ENCODE measurements around the gene ALPK1.
A peak's percentile ranks its signal among the peaks of the same experiment; 100 is the strongest.

ALPK1 gene

GRCh38 chr4:112423591-112423990 is 126.4 kb downstream of the ALPK1 start:
- ChIA-PET POLR2A (no interaction called here), CTCF (no interaction called here)
- peaks cover 0 to 4% of the 10 kb centered on the region in 2 experiments; a peak in 1 of 3 replicates for H3K36me3 ChIP-seq (ENCODE audit: control insufficient read depth in 2 of 2, insufficient read depth in 1 of 2, low read length in 2 of 2)
- no peaks in the 10 kb centered on the region for H3K4me1 ChIP-seq (ENCODE audit: control insufficient read depth, insufficient read depth, low read length)
- H3K9me3 ChIP-seq (ENCODE audit: control insufficient read depth, insufficient read depth, low read depth, low read length), result no peaks in the 10 kb centered on the region
- TF ChIP-seq ZNF292 (tag by site-specific recombination; IDR thresholded peaks at IDR 0.05; ENCODE audit: borderline replicate concordance, low read depth), result no peak
- no peak for TF ChIP-seq HOXA7 (CRISPR knock-in tag; IDR thresholded peaks at IDR 0.05; ENCODE audit: borderline replicate concordance)
- TF ChIP-seq BCL6B (tag by site-specific recombination; IDR thresholded peaks at IDR 0.05), result peak; percentile 65
- TF ChIP-seq ZNF747 (tag by site-specific recombination; IDR thresholded peaks at IDR 0.05), result no peak
- TF ChIP-seq FEZF1 (tag by site-specific recombination; IDR thresholded peaks at IDR 0.05), result peak; percentile 28; the same call in 1 of the 2 replicates
- TF ChIP-seq ZNF23 (tag by site-specific recombination; IDR thresholded peaks at IDR 0.05; ENCODE audit: borderline replicate concordance), result no peak
- no peak for TF ChIP-seq ZBTB48 (tag by site-specific recombination; IDR thresholded peaks at IDR 0.05)
- TF ChIP-seq HIC1 (tag by site-specific recombination; IDR thresholded peaks at IDR 0.05), result no peak
- TF ChIP-seq, protein P1, sequence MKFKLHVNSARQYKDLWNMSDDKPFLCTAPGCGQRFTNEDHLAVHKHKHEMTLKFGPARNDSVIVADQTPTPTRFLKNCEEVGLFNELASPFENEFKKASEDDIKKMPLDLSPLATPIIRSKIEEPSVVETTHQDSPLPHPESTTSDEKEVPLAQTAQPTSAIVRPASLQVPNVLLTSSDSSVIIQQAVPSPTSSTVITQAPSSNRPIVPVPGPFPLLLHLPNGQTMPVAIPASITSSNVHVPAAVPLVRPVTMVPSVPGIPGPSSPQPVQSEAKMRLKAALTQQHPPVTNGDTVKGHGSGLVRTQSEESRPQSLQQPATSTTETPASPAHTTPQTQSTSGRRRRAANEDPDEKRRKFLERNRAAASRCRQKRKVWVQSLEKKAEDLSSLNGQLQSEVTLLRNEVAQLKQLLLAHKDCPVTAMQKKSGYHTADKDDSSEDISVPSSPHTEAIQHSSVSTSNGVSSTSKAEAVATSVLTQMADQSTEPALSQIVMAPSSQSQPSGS (tag by site-specific recombination; IDR thresholded peaks at IDR 0.05; ENCODE audit: low read depth), result peak; percentile 73
- no peak for TF ChIP-seq GFI1B (tag by site-specific recombination; IDR thresholded peaks at IDR 0.05)
- TF ChIP-seq, protein P2, sequence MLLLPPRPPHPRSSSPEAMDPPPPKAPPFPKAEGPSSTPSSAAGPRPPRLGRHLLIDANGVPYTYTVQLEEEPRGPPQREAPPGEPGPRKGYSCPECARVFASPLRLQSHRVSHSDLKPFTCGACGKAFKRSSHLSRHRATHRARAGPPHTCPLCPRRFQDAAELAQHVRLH (tag by site-specific recombination; IDR thresholded peaks at IDR 0.05), result no peak
- no peak for TF ChIP-seq SCRT2 (tag by site-specific recombination; IDR thresholded peaks at IDR 0.05)
- no peak for TF ChIP-seq ZNF324 (tag by site-specific recombination; IDR thresholded peaks at IDR 0.05)
- TF ChIP-seq ZNF350 (tag by site-specific recombination; IDR thresholded peaks at IDR 0.05), result no peak
- TF ChIP-seq ZBTB20 (tag by site-specific recombination; IDR thresholded peaks at IDR 0.05), result no peak
- no peak overlapping the region for H3K27ac ChIP-seq (ENCODE audit: extremely low read depth, low read depth, low read length)
- H3K4me3 ChIP-seq (ENCODE audit: low read depth, low read length), result no peak overlapping the region

DNA sequence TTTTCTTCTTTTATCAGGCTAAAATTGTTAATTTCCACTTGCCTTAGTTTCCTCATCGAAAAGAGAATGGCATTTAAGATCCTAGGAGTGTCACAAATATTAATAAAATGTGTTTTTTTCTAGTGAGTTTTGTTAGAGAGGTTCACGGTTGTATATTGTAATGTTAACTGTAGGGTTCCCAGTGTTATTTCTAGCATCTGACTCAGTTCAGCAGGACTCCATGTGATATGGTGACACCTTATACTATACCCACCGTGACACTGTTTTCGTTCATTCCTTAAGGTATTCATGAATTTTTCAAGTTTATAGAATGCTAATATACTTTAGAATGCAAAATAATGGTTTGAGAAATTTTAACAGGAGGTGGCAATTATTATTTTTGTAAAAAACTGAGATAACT is 128.7 kb downstream of the ALPK1 start:
- CTCF ChIA-PET, result interaction anchor here (0.6 kb wide), 1 partner anchor 52 kb away, joined by 3 read pairs; no protein-coding TSS in a partner anchor
- no peaks in the 10 kb centered on the region for H3K9me3 ChIP-seq (ENCODE audit: control insufficient read depth, insufficient read depth, low read depth, low read length)
- no peak overlapping the region for H3K27ac ChIP-seq (ENCODE audit: extremely low read depth, low read depth, low read length)
- peaks cover 0 to 4% of the 10 kb centered on the region in 2 experiments; a peak in 1 of 3 replicates for H3K36me3 ChIP-seq (ENCODE audit: control insufficient read depth in 2 of 2, insufficient read depth in 1 of 2, low read length in 2 of 2)
- no peaks in the 10 kb centered on the region for H3K4me1 ChIP-seq (ENCODE audit: control insufficient read depth, insufficient read depth, low read length)
- no peak overlapping the region for H3K4me3 ChIP-seq (ENCODE audit: low read depth, low read length)
- TF ChIP-seq ZNF76 (tag by site-specific recombination; IDR thresholded peaks at IDR 0.05; ENCODE audit: borderline replicate concordance, low read depth) (no peak), ZBTB21 (tag by site-specific recombination; IDR thresholded peaks at IDR 0.05) (no peak), ZSCAN30 (tag by site-specific recombination; IDR thresholded peaks at IDR 0.05) (no peak), ZNF23 (tag by site-specific recombination; IDR thresholded peaks at IDR 0.05; ENCODE audit: borderline replicate concordance) (no peak), HOXD13 (CRISPR knock-in tag; IDR thresholded peaks at IDR 0.05; ENCODE audit: borderline replicate concordance) (no peak)
- TF ChIP-seq, protein P3, sequence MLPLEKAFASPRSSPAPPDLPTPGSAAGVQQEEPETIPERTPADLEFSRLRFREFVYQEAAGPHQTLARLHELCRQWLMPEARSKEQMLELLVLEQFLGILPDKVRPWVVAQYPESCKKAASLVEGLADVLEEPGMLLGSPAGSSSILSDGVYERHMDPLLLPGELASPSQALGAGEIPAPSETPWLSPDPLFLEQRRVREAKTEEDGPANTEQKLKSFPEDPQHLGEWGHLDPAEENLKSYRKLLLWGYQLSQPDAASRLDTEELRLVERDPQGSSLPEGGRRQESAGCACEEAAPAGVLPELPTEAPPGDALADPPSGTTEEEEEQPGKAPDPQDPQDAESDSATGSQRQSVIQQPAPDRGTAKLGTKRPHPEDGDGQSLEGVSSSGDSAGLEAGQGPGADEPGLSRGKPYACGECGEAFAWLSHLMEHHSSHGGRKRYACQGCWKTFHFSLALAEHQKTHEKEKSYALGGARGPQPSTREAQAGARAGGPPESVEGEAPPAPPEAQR (tag by site-specific recombination; IDR thresholded peaks at IDR 0.05), result no peak
- TF ChIP-seq, protein P4, sequence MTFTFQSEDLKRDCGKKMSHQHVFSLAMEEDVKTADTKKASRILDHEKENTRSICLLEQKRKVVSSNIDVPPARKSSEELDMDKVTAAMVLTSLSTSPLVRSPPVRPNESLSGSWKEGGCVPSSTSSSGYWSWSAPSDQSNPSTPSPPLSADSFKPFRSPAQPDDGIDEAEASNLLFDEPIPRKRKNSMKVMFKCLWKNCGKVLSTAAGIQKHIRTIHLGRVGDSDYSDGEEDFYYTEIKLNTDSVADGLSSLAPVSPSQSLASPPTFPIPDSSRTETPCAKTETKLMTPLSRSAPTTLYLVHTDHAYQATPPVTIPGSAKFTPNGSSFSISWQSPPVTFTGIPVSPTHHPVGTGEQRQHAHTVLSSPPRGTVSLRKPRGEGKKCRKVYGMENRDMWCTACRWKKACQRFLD (tag by site-specific recombination; IDR thresholded peaks at IDR 0.05), result no peak
- POLR2A ChIA-PET, result no interaction called here
